Loucy (cell line): ENCODE data around the gene FAM83B.

Experiments
- CTCF ChIP-seq: fragments of 200-600 bp; sonication (generic); conservative IDR thresholded peaks from 2 replicates; pipeline ENCODE4 v1.5.1; 2014; ENCODE audit warnings: mild to moderate bottlenecking, antibody characterized with exemption, low read length
- EZH2phosphoT487 ChIP-seq: fragments of 200-600 bp; IDR thresholded peaks from 2 replicates; pipeline ENCODE4 v1.6.1; 2018; ENCODE audit warnings: antibody characterized with exemption, mild to moderate bottlenecking, moderate library complexity, borderline replicate concordance

DNA sequence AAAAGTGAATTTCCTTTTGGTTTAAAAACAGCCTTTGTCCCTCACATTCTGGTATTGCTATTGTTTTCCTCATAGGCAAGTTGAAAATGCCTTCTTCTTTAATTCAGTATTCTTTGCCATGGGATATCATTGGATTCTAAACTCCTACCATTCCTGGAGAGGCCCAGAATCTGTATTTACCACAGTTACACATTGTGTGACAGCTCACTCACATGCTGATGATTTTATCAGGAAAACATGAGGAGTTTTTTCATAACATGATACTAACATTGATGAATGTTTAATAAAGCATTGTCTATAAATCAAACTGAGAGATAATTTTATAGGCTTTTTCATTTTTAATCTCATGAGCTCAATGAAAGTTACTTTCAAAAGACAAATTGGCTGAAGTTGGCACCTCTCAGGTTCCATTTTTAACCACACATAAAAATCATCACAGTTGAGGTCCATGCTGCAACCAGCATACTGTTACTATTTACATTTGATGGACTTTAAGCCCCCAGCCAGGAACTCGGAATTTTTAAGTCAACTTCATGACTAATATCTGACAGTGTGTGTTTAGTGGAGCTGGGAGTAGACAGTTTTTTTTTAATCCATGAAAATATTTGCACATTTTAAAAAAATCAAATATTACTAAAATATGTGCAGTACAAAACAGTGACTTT lies 82.8 kb downstream of the FAM83B start:
- TF ChIP-seq CTCF, result no peak
- no peak for TF ChIP-seq EZH2phosphoT487
